Measurements from ENCODE around the gene PLCB1.

Gene PLCB1

DNA sequence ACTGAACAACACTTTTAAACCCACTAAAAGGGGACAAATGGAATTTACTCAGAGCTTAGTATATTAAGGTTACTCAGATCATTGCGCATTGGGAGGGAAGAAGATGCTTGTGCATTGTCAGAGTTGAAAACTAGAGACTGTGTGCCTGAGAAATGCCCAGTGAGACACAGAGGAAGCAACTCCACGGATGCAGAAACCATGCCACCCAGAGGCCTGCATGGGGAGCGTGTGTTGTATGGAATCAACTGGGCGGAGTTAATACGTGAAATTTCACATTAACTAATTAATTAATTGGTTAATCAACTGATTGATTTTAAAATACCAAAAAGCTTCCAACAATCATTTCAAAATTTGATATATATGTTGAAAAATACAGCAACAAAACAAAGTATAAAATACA, 391.6 kb downstream of the PLCB1 start:
- DNase-seq, result no peak

DNA sequence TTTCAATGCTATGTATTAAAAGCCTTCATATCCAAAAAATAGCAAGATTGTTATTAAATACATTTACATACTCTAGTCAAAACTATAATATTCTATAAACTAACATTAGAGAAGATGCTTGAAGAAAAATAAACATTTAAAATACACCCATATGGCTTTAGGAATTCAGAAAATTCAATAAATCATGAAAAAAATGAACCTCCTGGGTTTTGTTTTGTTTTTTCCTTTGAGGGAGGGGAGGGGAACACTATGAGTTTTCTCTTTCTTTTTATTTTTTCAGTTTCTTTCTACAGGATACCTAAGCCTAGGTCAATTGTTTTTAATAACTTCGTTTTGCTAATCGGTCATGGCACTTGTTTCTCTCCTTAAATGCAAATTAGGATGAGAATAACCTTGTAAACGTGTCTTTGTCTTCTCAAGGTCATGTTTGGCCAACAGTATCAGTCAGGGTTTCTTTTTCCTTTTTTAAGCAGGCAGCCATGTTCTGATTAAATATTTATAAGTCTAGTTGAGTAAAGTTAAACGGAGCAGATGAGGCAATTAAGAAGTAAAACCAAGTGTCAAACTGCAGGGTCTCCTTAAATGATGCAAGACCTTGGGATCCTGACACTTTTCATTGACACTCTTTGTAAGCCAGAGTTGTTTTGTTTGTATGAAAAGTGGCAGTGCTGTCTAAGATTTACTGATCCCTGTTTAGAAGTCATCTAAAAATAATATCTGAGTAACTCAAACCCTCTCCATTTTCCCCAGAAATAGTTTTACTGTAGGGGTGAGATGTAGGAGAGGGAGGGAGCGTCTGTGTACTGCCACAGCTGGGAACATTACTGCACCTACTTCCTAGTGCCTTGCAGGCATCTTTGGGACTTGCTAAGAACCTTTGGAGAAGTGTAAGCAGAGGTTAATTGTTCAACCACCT, 392.3 kb downstream of the PLCB1 start:
- no peak for DNase-seq

DNA sequence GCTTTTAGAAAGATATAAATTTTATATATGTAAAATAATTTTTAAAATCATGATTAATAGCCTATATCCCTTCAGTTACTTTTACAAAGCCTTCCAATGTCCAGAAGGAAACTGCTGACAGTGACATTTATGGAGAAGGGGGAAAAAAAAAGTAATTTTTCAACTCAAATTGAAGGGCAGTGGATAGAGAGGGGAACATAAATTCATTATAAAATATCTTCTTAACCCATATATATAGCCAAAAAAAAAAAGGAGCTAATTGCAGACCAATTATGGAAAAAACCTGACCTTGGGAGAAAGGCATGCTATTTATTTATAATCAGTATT, 392.9 kb downstream of the PLCB1 start:
- no peak for DNase-seq

DNA sequence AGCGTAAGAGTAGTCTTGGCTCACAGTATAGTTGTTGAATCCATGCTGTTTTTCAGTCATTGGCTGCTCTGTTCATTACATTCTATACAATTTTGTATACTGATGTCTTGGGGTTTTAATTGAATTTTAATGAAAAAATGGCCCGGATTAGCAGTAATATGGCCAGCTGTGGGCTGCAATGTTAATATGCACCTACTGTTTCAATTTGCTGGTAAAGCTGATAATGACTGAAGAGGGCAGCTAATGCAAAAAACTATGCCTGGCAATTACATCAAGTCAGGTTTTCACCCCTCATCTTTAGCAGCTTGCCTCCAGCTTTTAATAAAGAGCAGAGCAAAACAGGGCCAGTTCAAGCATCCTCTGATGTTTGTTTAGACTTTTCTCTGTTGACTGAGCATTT, 394.5 kb downstream of the PLCB1 start:
- DNase-seq, result no peak

DNA sequence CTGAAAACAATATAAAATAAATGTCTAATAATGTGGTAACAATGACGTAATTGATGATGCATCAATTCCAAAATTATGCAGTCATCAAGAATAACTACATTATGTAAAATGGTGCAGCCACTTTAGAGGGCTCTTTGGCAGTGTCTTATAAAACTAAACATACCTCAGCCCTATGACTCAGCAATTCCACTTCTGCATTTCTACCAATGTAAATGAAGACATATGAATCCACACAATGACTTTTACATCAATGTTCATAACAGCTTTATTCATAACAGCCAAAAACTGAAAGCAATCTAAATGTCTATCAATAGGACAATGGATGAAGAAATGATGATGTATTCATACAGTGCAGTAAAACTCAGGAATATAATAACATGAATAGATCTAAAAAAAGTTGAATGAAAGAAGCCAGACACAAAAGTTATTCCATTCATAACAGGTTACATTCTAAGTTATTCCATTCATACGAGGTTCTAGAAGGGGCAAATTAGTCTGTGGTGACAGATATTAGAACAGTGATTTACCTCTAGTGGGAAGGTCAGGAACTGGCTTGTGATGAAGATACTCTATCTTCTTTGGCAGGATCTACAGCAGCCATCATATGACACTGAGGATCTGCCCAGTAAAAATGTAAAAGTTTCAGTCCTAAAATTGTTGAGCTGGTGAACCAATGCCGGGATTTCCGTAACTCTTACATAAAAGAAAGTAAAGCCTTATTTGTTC, 396.1 kb downstream of the PLCB1 start:
- no peak for DNase-seq

DNA sequence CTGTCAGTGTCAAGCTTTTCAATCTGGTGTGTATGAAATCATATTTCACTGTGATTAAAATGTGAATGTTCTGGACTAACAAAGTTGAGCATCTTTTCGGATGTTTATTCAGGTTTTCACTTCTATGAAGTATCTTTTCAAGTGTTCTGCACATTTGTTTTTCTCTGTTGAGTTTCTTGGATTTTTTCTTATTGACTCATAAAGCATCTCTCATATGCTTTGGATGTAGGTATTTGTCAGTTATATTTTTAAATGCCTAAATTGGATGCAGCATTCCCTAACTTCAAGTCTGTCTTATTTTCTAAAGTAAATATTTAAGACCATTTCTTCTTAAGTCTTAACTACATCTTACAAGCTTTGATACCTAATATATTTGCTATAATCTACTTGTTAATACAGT, 398.0 kb downstream of the PLCB1 start:
- no peak for DNase-seq

DNA sequence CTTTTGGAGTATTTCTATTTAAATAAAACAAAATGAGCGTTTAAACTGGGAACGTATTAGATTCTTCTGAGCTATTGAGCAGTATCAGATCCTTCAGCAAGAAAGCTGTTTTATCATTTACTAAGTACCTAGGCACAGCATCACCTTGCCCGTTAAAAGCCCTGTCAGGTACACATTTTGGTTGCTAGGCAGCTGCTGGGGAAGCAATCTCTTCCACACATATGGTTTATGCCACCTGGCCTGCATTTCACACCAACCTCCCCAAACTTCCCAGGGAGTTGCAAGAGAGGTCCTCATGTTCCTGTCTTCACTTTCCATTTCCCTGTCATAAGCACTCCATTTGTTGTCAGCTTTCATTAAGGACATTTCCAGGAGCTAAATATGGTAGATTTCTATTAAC, 400.1 kb downstream of the PLCB1 start:
- DNase-seq, result no peak

DNA sequence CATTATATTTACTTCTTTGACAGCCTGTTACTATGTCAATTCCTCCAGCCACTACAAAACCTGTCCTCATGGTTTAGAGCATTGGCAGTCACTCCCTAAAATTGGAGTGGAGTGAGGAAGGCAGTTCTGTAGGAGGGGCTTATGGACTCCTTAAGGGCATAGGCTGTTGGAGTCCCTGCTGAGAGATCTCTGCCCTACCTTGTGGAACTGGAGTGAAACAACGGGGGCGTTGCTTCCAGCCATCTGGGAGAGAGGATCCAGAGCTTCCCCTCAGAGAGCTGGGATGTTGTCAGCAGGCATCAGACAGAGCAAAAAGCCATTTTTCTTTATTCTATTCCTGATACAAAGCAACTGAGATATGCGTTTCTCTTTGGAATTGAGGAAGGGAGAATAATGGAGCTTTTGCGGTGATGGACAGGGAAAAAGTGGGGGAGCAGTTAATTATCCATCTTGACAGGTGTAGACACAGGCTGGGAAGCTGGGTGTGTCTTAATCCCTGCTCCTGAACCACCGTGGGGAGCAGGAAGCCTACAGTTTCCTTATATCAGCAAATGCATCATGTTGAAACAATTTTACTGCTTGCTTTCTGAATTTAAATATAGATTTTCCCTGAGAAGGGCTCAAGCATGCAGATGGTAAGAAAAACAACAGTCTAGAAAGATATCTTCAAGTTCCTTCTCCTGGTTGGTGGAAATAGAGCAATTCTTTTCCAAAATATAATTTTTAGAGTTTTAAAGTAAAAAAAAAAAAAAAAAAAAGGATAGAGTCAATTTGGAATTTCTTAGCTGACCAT, 402.5 kb downstream of the PLCB1 start:
- no peak for DNase-seq

DNA sequence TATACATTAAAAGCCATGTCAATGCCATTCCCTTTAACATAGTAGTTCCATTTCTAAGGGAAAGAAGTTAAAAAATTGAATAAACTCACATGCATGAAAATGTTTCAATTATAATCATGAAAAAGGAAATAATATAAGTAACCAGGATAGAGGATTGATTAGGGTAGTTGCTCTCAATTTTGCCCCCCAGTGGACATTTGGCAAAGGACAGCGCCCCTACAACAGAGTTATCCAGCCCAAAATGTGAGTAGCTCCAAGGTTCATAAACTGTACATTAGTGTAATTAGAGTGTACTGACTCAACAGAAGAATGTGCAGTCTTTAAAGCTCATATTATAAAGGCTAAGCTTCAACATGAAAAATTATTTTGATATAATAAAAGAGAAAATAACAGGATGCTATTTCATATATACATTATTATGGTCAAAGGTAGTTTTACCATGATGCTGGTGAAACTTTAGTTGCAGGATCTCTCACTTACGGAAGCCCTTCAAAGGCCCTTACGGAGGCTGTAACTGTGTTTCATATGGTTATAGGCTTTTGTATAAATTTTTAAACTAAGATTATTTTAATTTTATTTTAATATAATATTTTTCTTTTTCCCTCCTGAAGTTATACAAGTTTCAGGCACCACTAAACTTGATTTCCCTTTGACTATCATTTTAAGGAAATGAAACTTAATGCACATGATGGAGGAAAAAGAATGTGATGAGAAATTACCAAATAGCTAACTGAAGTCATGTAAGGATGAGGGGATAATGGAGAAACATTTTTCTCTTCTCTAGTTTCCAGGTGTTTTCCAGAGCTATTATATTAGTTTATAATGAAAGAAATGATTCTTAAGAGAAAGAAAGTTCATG, 403.6 kb downstream of the PLCB1 start:
- DNase-seq, result no peak

DNA sequence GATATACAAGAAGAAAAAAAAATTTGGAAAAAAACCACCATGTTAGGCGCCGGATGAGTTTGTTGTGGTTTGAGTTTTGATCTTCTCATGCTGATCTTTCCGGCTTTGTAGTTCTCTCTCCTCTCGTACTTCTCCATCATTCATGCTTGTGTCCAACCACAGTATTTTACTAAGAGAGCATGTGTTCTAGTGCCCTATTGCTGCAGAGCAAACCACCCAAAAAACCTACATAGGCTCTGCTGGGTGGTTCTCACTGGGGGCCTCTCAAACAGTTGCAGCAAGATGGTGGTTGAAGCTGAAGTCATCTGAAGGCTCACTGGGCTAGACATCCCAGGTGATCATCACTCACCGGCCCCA, 404.2 kb downstream of the PLCB1 start:
- no peak for DNase-seq

DNA sequence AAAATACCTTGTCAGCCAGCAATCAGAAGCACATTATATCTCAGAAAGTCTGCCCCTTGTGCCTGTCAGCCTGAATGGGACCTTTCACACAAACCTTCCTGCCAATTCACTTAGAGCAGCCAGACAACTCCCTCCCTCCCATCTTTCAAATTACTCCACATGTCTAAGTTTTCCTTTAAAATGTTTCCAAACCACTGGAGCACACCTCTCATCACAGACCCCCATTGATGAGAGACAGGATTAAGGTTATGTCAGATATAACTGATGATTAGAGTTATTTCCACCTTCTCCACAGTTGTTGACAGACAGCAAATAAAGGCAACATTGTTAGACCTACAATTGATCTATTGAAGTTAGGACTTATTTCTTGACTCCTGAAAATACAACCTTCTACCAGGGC, 408.4 kb downstream of the PLCB1 start:
- no peak for DNase-seq

DNA sequence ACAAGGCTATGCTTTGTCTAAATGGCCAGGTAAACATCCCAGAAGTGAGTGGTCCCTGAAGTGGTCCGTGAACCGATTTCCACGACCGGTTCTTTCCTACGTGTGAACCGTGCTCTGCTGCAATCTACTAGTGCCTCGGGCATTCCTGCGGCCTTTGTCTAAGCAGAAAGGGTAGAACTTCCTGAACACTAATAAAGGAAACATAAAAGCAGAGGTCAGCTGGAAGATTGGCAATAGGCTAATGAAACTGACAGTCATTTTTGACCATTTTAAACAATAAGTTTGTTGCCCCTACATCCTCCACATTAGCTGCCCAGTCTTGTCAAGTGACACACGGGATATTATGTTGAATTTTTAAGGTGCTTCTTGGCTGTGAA, 410.0 kb downstream of the PLCB1 start:
- no peak for DNase-seq

DNA sequence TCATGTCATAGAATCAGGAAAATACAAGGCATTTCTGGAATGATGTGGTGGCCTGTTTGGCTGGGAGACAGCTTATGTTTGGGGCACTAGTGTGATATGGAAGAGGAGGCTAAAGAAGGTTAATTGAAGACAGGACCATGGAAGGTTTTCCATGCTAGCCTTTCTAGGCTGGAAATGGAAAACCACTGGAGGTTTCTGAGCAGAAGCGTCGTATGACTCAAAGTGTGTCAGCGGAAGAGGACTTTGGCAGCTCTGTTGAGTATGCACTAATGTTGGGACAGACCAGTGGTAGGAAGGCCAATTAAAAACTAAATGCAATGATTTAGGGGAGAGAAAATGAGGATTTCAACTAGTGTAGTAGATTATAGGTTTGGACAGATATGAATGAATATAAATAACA, 413.1 kb downstream of the PLCB1 start:
- no peak for DNase-seq

DNA sequence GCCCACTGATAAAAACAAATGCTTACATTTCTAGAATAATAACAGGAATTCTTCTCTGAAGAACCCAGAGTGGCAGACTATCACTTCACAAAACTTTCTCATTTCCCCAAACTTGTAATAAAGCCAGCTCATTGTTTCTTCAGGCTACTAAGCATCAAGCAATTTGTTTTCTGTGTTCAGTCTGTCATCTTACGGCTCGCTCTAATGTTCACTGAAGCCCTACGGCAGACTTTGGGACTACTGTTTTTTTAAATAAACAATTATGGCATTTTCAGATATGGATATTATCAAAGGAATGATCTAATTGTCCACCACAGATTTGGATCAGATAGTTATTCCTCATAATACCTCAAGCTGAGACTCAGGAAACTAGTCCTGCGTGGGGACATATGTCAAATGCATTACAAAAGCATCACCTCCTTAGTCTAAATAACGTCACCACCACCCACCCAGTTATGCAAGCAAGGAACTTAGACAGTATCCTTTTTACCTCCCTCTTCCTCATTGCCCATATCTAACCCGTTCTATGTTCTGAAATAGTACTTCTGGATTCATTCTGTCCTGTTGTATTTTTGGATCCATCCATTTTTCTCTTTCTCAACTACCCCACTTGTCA, 415.1 kb downstream of the PLCB1 start:
- DNase-seq, result no peak

DNA sequence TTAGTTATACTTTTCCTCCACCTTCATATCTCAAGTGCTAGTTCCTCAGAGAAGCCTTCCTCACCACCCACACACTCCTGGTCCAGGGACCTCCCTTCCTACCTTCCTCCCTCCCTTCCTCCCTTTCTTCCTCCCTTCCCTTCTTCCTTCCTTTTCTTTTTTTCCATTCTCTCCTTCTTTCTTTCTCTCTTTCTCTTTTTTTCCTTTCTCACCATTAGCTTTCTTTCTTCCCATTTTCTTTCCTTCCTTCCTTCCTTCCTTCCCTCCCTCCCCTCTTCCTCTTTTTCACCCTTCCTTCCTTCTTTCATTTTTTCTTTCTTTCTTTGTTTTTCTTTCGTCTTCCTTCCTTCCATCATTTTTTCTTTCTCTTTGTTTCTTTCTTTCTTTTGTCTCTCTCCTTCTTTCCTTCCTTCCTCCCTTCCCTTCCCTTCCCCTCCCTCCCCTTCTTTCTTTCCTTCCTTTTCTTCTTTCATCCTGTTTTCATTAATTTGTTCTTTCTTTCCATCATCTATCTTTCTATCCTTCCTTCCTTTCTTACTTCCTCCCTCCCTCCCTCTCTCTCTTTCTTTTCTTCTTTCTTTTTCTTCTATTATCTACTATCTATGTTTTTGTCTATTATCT, 416.0 kb downstream of the PLCB1 start:
- DNase-seq, result no peak

DNA sequence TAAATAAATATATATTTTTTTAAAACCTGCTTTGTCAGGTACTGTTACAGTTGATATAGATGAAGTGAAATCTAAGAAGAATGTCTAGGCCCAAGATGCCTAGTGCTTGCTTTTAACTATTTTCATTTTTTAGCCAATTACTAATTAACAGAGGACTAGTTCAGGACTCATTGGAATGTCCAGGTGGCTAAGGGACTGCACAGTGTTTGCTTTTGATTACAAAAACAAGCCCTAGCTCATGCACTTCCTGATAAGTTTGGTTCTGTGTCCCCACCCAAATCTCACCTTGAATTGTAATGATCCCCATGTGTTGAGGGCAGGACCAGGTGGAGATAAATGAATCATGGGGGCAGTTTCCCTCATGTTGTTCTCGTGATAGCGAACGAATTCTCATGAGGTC, 417.1 kb downstream of the PLCB1 start:
- DNase-seq, result no peak

DNA sequence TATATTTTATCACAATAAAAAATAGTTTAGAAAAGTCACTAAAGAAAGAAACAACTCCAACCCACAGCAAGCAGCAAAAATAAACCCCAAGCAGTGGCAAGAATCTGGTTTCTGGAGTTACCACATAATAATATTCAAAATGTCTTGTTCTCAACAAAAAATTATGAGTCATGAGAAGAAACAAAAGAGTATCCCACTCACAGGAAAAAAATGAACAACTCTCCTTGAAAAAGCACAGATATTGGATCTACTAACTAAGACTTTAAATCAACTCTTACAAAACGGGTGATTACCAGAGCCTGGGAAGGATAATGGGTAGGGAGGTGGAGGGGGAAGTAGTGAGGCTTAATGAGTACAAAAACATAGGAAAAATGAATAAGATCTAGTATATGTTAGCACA, 425.6 kb downstream of the PLCB1 start:
- no peak for DNase-seq

DNA sequence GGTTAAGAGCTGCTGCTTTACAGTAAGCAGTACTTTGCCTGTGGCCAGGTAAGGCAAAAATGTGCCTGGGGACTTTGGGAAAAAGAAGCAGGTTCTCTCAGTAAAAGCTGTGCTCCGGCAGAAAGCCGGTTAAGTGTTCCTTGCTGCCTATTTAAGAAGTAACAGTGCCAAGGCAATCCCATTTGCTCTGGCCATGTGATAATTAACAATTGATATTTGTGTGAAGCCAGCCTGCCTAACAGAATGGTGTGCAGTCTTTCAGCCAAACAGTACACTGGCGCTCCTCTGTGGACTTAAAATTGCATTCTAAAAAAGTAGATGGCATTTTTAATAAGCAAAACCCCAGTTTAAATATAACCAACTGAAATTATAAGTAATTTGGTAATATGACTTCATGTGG, 430.3 kb downstream of the PLCB1 start:
- no peak for DNase-seq

DNA sequence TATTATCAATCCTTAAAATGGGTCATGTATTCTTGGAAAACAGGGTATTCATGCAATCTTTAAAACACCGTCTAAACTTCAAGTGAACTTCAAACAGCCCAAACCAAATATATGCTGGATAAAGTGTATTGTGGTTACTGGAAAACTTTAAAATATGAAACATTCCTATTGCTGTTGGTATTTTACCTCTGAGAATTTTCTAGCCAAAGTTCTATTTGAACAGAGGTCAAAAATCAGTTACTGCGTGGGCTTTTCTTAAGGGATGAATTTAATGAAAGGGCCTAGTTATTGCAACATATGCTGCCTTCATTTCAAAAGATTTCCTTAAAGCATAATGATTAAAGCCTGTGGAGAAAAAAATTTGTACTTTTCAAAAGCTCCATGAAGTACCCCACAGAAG, 436.0 kb downstream of the PLCB1 start:
- no peak for DNase-seq

DNA sequence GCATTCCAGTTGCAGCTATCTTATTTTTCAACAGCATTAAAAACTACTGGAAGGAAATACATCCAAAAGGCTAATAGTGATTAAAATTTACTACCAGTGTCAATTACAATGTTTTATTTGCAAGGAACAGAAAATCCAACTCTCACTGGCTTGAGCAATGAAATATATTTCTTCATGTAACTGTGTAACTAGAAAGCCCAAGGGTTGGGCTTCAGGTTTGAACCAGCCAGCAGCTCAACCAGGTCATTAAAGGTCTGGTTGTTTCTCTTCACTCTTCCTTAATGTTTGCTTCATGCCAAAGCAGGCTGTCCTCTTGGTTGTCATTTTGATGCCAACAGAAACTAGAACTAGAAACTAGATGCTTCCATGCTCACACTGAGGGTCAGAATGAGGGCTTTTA, 437.7 kb downstream of the PLCB1 start:
- no peak for DNase-seq

DNA sequence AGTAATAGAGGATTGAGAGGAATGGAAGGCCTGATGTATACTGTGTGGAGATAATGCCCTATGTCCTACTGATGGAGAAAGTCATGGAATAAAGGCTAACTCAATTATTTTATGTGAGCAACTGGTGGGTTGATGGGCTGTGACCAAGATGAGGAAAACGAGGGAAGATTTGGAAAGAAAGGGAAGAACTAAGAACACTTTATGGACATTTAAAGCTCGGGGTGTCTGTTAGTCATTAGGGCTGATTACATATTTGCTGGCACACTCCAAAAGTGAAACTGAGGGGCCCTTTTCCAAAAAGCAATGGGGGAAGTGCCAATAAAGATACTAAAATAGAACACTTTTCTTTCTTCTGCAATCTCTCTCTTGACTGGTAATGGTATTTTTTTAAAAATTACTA, 439.5 kb downstream of the PLCB1 start:
- no peak for DNase-seq

DNA sequence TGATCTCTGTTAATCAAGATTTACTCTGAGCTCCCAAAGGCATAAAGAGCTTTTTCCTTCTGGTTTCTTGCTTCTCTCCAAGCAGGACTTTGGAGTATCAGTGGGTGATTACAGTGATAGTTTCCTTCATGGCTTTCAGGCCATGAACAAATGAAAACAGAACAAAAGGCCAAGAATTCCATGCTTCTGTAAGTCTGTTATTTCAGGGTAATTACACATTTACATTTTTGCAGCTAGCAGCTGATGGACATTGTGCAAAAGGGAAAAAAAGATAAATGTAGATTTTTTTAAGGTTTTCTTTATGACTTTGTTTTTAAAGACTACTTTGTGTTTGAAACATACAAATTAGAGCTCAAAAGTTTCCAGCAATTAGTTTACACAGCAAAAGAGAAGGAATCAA, 441.6 kb downstream of the PLCB1 start:
- DNase-seq, result no peak

Data from CD4-positive, alpha-beta T cell treated with Interleukin-17A for 4 hours (primary cell).